ENCODE results near the gene MMP20.

The MMP20 gene

DNA sequence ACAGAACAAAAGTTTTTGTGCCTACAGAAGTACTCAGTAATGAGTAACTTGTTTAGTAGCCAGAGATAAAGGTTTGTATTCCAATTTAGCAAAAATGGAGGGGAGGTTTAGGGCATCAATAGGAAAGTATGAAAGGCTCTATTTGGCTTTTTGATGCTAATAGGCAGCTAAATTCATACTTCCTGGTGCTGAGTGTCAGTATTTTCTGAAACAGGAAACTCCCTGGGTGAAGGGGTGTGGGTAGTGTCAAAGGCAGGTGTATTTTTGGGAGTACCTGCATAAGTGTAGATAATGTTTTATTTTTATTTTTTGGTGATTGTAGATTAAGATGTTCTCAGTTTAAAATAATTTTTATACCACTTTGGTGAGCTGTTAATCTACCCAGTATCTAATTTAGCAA is 65.3 kb downstream of the MMP20 start:
- no peak for DNase-seq (ENCODE audit: low spot score)

DNA sequence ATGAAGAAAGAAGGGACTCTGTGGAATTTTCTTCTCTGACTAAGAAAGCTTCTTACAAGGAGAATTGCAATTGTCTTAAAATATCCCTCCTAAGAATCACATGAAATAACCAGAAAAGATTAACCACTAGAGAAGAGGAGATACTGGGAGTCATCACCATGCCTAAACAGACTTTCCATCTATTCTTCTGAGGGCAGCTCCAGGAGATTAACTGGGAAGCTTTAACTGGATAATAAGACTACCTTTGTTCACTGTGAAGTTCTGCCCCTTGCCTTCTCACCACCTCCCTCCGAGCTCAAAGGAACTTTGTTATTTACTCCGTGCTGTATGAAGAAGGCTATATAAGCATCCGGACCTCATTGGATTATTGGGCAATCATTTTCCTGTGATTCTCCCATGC is 70.0 kb downstream of the MMP20 start:
- DNase-seq (ENCODE audit: low spot score) = no peak

DNA sequence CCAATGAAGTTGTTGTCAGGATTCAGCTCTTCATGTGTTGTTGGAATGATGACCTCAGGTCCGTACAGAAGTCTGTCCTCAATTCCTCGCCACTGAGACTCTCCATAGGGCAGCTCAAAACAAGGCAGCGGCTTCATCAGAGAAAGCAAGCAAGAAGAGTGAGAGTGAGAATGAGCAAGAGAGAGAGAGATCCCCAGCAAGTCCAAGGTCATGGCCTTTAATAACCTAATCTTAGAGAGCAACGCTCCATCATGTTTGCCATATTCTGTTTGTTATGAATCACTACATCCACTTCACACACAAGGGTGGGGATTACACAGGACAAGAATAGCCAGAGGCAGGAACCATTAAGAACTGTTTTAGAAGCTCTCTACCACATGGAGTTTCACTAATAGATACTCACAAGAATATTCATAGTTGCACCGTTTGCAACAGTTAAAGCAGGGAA is 71.3 kb downstream of the MMP20 start:
- no peak for DNase-seq (ENCODE audit: low spot score)

DNA sequence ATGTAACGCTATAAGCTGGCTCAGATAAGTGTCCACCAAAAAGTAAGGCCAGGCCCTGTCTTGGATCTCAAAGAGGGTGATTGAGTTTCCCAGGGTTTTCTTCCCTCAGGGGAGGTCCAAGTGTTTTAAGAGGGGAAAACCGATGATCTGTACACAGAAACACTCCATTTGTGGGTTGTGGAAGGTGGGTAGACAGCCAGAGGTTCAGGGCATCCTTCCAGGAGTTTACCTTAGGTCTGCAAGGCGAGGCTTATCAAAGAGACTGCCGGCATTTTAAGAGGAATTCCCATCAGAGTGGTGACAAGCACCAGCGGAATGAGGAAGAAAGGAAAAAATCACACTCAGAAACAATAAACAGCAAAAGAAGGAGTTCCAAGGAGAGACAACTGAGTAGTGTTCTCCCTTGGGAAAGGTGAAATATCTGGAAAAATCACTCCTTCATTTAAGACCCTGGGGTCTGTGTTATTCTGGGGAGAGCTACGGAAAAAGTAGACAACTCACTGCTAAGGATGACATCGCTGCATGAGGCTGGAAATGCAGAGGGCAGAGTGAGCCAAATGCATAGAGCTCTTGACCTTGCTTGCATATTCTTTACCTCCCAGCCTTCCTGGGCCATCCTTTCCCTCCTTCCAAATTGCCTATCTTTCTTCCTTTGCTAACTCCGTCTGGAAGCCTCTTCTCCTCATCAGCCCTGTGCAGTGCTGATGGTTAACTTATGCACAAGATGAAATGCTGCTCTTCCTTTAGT is 72.5 kb downstream of the MMP20 start:
- no peak for DNase-seq (ENCODE audit: low spot score)

DNA sequence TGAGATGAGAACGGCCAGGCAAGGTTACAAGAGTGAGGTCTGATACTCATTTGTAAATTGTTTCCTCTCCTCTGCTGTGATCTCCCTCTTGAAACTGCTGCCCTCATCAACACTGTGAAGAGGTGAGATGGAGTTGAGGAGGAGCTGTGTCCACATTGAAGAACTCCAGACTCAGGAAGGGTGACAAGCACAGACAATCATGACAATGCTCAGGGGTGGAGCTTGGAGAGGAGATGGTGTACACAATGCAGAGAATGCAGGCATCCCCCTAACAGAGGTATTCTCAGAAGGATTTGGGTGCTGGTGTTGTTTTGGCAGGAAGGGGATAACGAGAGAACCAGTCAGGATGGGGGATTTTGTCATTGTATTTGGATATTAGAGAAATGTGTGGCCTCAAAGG is 73.1 kb downstream of the MMP20 start:
- DNase-seq (ENCODE audit: low spot score) = no peak

DNA sequence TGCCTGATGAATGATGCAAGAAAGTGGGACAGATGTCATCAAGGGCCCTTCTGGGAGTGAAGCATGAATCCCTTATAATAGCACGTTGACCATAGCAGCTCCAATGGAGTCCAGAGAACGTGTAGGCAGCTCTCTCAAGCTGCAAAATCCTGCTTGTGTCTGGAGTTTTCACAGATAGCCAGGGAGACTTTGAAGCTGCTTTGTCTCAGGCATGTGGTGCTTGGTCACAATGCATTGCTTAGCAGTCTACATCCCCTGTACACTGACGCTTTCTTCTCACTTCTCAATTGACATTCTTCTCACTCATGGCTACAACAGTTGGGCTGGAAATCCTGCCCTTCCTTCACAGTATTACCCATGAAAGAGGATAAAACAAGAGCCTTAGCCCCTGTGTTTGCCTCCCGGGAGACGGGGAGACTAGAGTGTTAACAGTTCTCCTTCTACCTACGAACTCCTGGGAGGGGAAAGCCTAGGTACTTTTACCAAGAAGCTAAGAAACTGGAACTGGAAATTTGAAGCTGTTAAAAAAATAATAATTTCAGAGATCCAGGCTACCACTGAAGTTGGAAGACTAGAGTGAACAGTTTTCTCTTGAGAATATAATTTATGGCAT is 73.9 kb downstream of the MMP20 start:
- DNase-seq (ENCODE audit: low spot score) = no peak

DNA sequence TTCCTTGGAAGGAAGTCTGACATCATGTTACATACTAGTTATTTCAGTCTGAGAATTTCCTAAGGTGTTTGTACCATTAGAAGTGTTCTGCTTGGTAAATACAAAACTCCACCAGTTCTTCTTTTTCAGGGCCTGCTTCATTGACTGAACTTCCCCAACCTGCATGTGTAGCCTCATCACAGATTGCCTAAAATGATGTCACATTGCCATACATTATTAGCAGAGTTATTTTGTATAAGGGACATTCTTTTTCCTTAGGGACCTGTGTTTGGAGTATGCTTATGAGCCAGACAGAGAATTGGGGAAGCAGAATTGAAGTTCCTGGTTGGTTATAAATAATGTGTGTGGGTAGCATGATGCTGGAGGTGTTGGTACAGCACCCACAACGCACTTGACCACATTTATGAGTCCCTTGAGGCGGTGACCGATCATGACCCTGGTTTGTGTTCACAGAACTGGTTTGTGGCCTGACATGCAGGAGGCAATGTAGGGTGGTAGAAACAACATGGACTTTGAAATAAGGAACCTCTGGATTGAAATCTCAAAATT is 78.1 kb downstream of the MMP20 start:
- DNase-seq (ENCODE audit: low spot score) = no peak

DNA sequence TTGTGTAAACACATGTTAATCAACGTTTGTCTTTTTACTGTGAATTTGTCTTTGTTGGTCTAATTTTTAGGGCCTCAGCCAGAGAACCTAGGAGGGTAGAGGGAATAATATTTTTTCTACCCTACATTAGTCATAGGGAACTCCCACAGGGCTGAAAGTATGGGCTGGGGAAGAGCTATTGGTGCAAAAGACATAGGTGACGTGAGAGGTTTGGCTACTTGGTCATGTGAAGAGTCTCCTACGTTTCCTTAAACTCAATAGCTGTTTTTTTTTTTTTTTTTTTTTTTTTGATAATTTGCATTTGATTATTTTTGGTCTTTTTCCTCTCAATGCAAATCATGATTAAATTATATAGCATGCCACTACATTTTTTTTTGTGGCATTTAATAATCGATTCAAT is 78.7 kb downstream of the MMP20 start:
- no peak for DNase-seq (ENCODE audit: low spot score)

DNA sequence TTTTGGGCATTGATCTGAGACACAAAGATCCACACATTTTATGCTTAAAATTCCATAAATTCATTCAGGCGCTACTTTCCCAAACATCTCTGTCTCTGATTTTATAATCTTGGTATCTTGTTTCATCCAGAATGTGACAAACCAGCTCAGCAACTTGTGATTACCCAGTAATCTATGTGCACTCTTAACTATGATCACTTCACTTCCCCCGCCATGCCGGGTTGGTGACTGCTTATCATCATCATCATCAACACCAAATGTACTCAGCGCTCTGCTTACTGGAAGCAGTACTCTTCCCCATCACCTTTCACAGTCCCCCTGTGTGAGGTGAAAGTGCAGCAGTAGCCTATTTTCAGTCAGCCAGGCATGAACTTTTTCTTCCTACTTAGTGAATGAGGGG is 79.4 kb downstream of the MMP20 start:
- no peak for DNase-seq (ENCODE audit: low spot score)

DNA sequence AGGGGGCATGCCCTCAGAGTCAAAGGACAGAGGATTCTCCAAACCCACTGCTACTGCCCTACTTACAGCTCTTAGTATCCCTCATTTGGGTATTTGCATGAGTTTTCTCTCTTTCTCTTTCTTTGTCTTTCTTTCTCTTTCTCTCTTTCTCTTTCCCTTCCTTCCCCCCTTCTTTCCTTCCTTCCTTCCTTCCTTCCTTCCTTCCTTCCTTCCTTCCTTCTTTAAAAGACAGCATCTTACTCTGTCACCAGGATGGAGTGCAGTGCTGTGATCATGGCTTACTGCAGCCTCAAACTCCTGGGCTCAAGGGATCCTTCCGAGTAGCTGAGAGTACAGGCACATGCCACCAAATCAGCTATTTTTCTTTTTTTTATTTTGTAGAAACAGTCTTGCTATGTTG is 80.5 kb downstream of the MMP20 start:
- DNase-seq (ENCODE audit: low spot score) = no peak

DNA sequence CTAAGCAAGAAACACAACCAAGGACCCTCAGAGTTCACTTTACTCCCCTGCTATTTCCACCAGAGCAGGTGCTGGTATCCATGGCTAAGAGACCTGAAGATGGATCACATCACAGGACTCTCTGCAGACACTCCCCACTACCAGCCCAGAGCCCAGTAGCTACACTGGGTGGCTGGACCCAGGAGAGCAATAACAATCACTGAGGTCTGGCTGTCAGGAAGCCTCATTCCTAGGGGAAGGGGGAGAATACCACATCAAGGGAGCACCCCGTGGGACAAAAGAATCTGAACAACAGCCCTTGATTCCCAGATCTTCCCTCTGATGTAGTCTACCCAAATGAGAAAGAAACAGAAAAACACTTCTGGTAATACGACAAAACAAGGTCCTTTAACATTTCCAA is 85.6 kb downstream of the MMP20 start:
- no peak for DNase-seq (ENCODE audit: low spot score)

DNA sequence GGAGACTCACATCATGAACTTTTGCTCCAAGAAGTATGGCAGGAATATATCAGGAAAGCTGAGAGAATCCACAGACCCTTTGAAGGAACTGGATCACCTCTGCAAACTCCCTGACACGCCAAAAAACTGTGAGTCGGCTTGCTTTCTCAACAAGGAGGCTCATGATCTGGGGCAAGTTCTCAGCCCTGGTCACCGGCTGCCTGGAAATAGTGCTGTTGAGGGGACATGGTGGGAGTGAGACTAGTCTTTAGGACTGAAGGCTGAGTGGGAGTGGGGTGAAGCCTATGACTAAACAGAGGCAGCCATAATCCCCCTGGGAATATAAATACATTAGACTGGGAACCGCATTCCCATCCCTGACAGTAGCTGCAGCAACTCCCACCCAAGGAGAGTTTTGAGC is 86.2 kb downstream of the MMP20 start:
- DNase-seq (ENCODE audit: low spot score) = no peak

DNA sequence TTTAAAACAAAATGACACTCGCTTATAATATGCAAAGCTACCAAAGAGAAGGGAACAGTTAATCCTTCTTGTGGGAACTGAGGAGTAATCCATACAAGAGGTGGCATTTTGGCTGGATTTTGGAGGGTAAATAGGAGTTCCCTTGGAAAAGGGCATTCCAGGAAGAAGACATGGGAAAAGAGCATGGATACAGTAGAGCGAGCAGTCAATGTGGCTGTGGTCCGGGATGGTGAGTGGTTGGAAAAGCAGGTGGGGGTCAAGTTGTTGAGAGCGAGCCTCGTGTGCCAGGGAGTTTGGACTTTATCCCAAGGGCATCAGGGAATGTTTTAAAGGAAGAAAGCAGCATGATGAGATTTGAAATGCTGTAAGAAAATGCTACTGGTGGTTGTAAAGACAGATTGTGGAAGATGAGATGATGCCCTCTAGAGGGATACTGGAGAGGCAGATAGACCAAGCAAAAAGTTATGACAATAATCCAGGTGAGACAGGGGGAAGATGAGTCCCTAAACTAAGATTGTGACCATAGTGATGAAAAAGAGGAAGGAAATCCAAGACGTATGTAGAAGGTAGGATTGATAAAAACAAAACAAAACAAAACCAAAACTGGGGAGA is 90.8 kb downstream of the MMP20 start:
- DNase-seq (ENCODE audit: low spot score) = no peak

DNA sequence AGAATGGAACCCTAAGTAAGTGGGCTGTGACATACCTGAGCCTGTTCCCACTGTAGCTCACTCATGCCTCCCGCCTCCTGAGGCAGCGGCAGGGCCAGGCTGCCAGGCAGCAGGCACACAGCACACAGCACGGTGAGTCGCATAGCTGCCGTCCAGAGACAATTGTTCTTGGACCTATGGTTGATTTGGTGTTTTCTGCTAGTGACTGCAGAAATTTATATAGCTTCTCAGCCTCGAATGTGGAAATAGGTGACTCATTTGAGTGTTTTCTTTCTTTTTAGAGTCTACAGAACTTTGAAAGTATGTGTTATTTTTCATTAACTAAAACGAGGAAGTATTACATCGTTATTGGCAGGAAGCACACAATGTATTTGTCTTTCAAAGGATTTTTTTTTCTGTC is 94.6 kb downstream of the MMP20 start, which contains the start of gene MMP7:
Gene MMP7 (minus strand): TSS at position 190 of the 400 bp plus-strand sequence. CDS start 47 bp downstream, at position 143.
- peak; percentile 35 for DNase-seq (ENCODE audit: low spot score)

DNA sequence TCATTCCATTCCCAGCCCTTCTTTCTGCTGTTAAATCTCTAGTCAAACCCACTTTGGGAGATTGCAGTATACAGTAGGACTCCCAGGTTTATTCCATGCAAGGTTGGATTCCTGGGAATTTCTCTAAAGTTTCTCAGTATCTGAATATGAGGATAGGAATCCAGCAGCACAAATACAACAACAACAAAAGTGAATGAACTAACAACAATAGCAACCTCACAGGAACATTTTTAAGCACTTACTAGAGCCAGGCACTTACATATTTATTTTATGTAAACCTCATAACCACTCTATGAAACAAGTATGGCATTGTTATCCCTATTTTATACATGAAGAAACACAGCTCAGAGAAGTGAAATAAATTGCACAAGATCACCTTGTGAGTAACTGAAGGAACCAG is 96.5 kb downstream of the MMP20 start:
- no peak for DNase-seq (ENCODE audit: low spot score)

DNA sequence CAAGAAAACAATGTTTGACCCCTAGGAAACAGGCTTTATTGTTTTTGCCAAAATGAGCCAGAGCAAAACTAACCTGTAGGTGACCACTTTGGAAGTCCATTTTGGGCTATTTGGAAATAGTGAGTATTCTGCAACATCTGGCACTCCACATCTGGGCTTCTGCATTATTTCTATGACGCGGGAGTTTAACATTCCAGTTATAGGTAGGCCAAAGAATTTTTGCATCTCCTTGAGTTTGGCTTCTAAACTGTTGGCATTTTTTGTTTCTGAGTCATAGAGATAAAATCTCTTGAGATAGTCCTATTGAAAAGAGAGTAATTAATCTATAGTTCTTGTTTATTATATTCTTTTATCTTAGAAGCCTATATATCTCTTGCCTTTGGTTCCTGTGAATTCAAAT is 97.4 kb downstream of the MMP20 start:
- no peak for DNase-seq (ENCODE audit: low spot score)

DNA sequence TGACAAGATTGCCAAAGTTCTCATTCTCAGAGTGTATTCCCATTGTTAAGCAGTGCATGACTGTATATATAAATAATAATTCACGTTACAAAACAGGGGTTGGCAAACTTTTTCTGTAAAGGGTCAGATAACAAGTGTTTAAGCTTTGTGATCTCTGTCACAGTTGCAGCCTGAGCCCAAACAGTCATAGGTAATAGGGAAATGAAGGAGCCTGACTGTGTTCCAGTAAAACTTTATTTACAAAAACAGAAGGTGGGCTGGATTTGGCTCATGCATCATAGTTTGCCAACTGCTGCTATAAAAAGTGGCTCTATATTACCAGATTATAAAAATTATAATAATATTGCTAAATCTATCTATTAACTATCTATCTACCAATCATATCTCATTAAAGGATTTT is 98.1 kb downstream of the MMP20 start:
- no peak for DNase-seq (ENCODE audit: low spot score)
